OCI-M1 (cell line): ENCODE data around the gene MACROD2.

Source experiments
- DNase-seq: peaks from one replicate; lab custom pipeline; 2025; lab: John Stamatoyannopoulos, UW

The MACROD2 gene

GRCh38 chr20:16062661-16063581 lies 2067.6 kb downstream of the MACROD2 start:
- no peak for DNase-seq

GRCh38 chr20:16063881-16064280 lies 2068.6 kb downstream of the MACROD2 start:
- DNase-seq, result no peak

GRCh38 chr20:16064989-16065707 lies 2069.8 kb downstream of the MACROD2 start:
- no peak for DNase-seq

- no peak for DNase-seq
Measured at GRCh38 chr20:16066571-16066970, 2071.3 kb downstream of the MACROD2 start.

DNA sequence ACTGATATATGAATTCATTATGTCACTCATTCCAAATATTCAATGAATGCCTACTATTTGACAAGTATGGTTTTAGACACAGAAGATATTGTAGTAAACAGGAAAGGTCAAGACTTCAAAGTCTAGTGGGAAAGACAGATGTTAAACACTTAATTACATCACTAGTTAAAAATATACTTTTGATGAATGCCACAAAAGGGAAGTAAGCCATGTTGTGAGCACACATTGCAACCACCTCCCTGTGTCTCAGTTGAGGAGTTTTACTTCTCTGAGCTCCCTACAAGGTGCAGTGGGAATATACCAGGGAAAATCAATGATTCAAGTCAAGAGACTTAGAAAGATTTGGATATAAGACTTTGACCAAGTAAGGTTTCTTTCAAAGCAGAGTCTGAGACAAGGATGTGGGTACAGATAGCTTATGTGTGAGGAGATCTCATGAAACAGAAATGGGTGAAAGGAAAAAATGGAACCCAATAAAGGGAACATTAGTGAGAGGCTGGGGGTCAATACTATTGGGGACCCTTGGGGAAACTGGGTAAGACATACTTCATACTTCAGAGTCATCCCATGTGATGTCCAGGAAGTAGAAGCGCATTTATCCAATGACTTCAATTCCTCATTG lies 2074.2 kb downstream of the MACROD2 start:
- peak; percentile 18 for DNase-seq

DNA sequence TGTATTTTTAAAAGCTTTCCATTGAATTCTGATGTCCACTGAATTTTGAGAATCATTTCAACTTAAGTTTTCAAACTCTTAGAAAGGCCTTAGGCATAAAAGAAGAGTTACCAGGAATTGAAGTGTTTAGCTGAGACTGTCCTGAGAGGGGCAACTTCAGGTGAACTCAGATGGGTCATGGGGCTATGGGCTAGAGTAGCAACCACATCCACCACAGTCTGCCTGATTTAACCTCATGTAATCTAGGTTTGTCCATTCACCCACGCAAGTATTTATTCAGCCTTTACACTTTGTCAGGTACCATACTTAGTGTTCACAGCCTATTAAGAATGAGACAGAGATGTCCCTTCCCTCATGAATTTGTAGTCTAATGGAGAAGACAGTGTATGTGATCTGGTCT lies 2076.9 kb downstream of the MACROD2 start:
- no peak for DNase-seq

GRCh38 chr20:16078172-16078898 lies 2083.0 kb downstream of the MACROD2 start:
- no peak for DNase-seq

DNA sequence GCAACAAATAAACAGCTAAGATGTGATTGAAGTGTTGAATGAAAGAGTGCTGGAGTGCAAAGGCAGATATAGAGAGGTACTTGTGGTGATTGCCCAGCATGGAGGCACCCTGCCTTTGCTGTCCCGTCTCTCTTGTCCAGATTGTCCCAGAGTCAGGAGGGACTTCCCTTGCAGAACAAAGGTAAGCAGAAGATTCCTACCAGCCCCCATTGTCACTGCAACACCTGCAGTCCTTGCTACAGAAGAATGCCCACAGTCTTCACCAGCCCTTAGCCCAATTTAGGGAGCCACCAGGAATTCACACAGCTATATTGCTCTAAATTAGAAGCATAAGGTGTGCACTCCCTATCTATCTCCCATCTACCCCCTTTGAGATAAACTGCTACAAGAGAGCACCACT lies 2086.1 kb downstream of the MACROD2 start:
- no peak for DNase-seq

GRCh38 chr20:16082051-16082550 lies 2086.8 kb downstream of the MACROD2 start:
- DNase-seq, result no peak

GRCh38 chr20:16083639-16084280 lies 2088.4 kb downstream of the MACROD2 start:
- no peak for DNase-seq

GRCh38 chr20:16095226-16095625 lies 2099.9 kb downstream of the MACROD2 start:
- DNase-seq, result no peak

DNA sequence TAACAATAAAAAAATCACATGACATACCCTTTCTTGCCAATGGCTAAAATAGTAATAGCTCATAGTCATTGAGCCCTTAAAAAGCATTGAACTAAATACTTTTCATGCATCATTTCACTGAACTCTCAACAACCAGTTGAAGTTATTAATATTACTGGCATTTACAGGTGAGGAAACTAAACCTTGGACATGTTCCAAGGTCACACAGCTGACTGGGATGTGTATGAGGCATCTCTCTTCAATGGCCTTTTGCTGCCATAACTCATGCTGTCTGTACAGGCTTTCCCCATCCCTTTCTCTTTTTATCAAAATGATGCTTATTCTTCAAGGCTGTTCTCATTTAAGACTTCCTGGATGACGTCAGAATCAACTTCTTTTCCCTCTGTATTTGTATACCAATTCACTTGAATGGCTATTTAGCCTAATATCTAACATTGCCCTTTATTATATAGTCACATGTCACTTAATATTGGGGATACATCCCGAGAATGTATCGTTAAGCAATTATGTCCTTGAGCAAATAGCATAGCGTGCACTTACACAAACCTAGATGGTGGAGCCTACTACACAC lies 2101.5 kb downstream of the MACROD2 start:
- DNase-seq, result no peak

GRCh38 chr20:16097788-16098187 lies 2102.5 kb downstream of the MACROD2 start:
- DNase-seq, result no peak

DNA sequence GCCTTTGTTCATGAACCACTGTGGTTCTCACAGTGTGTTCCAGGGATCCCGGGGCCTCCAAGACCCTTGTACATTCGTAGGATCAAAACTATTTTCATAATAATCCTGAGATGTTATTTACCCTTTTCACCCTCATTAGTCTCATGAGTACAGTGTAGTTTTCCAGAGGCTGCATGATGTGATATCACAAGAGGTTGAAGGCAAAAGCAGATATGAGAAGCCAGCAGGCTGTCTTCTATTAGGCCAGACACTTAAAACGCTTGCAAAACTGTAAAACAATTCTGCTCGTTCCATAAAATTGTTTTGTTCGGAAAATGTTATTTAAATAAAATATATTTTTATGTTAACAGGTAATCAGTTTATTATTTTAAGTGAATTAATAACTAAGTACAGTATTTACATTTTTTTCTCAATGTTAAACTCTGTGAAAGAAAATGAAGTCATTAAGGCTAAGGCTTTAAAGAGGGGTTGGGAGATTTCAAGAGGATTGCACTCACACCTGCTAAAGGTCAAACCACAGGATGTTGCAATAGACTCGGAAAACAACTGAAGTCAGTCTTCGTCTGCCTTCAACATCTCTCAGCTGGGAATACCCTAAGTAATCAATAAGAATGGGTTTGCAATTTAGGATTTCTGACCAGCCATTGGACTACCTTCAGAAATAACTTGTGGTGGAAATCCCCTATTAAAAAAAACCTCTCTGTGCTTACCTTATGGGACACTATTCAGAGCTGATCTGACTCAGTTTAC lies 2103.7 kb downstream of the MACROD2 start:
- DNase-seq, result peak; percentile 14

DNA sequence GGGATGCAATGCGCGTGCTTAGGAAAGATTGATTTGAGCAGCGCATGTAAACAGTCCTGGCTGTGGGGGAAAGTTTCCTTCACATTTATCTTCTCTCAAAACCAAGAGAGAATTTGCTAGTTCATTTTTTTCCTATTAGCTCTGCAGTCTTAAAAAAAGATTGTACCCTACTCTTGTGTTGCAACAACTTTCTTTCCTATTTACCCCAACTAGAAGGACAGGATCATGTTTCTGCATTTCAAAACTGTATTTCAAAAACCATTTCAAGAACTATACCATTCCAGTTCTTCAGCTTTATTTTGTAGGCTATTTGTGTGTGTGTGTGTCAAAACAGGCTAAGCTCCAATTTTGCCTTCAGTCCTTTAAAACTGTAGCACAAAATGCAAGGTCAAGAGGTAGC lies 2104.8 kb downstream of the MACROD2 start:
- no peak for DNase-seq

DNA sequence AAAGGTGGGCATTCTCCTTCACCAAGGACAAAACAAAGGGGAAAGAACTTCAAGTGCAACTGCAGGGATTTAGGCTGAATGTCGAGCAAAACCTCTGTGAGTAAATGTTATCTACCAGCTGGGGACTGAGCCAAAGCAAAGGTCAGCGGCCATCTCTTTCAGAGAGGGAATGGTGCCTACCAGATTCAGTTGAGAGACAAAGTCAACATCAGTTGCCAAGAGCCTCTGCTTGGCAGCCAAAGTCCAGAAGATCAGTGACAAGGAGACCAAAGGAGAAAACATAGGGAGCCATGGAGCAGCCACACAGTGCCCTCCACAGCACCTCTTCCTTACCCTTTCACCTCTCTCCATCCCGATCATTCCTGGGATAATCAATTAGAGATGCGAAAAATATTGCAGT lies 2105.5 kb downstream of the MACROD2 start:
- DNase-seq, result no peak
